ENCODE results near the gene HP.

Gene HP

DNA sequence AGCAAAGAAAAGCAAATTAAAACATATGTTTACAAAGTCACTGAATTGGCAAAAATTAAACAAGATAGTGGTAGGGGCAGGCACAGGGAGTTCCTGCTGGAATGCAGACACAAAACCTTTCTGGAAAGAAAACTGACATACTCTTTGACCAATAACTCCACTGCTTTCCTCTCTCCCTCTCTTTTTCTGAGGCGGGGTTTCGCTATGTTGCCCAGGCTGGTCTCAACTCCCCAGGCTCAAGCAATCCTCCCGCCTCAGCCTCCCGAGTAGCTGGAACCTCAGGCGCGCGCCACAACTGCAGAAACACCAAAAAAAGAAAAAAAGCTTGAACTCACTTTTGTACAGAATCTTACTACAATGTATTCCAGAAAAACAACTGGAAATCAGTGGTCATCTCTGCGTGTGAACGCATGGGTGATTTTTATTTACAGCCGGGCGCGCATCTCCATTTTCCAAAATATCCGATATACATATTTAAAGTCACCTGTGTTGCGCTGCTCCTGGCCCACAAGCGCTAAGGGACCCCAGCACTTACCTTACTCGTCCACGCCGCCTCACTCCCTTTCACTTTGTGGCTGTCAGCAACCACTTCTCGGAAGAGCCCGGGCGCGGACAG is 38.6 kb downstream of the HP start:
- DNase-seq, result no peak

- peak; percentile 93 for DNase-seq
Observed at GRCh38 chr16:72093448-72094265, 39.4 kb downstream of the HP start, which contains the start of the genes DHX38 and TXNL4B. DHX38 (plus strand) TSS chr16:72093847; CDS start chr16:72096158, 2,311 bp downstream. TXNL4B (minus strand) TSS chr16:72093620; CDS start chr16:72090749, 2,871 bp downstream.

DNA sequence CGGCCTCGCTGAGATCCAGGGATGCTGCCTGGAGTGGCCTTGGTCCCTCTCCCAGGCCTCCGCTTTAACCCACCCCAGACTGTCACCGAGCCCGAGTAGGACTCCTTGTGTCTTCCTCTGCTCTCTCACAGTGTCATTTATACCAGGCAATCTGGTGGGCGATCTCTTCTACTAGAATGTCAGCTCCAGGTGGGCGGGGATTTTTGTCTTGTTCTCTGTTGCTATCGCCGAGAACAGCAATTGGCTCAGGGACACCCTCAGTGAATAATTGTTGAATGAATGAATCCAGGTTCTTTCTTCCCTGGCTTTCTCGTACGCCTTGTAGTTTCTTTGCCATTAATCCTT is 39.9 kb downstream of the HP start:
- DNase-seq, result peak; percentile 72

GRCh38 chr16:72098936-72099335 is 44.6 kb downstream of the HP start:
- DNase-seq, result no peak

DNA sequence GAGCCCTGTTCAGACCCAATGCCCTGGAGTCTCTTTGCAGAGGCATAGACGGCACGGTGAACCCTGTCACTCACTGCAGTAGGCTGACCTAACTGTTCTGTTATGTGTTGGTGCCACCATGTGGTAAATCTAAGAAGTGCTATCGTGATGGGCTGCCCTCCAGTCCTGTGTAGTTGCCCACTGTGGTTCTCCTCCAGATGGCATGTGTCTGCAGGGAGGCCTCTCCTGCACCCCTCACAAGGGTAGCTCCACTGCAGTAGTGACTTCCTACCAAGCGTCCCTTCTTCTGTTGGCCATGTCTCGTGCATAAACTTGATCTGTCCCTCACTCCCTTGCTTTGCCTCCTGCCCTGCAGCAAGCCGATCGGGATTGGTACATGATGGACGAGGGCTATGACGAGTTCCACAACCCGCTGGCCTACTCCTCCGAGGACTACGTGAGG is 45.1 kb downstream of the HP start:
- peak; percentile 53 for DNase-seq

GRCh38 chr16:72101195-72101594 is 46.9 kb downstream of the HP start:
- no peak for DNase-seq

- no peak for DNase-seq
Observed at GRCh38 chr16:72104905-72105304, 50.6 kb downstream of the HP start.

GRCh38 chr16:72105978-72106377 is 51.7 kb downstream of the HP start:
- DNase-seq, result no peak

GRCh38 chr16:72107371-72107770 is 53.1 kb downstream of the HP start:
- no peak for DNase-seq

- DNase-seq, result no peak
Observed at GRCh38 chr16:72108353-72109102, 54.2 kb downstream of the HP start.

DNA sequence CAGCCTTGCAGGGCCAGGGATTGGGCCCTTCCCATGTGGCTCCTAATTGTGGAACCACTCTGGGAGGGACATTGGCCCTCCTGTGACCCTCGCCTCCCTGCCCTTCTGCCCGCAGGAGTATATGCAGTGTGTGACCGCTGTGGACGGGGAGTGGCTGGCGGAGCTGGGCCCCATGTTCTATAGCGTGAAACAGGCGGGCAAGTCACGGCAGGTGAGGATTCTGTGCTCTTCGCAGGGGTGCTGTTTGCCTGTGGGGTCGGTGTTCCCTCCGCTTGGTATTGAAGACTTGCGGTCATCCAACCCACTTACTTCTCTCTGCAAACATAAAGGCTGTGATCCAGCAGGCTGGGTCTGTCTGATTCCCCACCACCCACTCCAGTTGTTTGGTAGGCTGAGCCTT is 55.0 kb downstream of the HP start:
- DNase-seq, result no peak

DNA sequence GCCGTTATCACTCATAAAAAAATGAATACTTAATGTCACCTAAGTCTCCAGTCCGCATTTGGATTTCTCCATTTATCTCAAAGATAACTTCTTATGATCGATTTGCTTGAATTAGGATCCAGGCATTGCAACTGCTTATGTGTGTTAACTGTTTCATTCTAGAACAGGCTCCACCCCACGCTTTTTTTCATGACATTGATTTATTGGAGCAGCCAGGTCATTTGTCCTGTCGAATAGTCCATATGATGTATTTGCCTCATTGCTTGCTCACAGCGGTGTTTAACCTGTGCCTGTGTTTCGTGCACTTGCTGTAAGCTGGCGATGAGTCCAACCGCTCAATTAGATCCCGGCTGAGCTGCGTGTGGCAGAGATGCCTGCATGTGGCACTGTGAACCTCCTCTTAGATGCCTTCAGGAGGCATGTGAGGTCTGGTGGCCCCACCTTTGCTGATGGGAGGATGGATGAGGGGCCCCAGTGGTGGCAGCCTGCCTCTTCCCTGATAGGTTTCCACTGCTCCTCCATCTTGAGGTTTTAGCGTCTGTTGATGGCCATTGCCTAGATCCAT is 55.7 kb downstream of the HP start:
- no peak for DNase-seq
